RWPE2 (cell line): ENCODE results near the gene SP140L.

Experiments
- ATAC-seq: fragments of 200-7000 bp; cut with Tn5 transposase; 3 replicates; pipeline ENCODE4 v1.9.1; 2021; ENCODE audit warnings: low read depth
- DNase-seq: peaks from one replicate; pipeline ENCODE4 v3.0.0-alpha.2; 2020; ENCODE audit warnings: low spot score
- H3K27ac ChIP-seq: fragments of 450-650 bp; 2 replicates; pipeline ENCODE4 v1.5.1; 2017; ENCODE audit warnings: mild to moderate bottlenecking; ENCODE audit not compliant: poor library complexity, severe bottlenecking
- H3K27me3 ChIP-seq: fragments of 250-450 bp; sonication (Bioruptor Pico); 2 replicates; pipeline ENCODE4 v1.5.1; 2021; ENCODE audit warnings: mild to moderate bottlenecking, moderate library complexity; ENCODE audit not compliant: insufficient read depth, poor library complexity, severe bottlenecking
- H3K36me3 ChIP-seq: fragments of 250-450 bp; sonication (Bioruptor Pico); 2 replicates; pipeline ENCODE4 v1.5.1; 2020; ENCODE audit warnings: low read depth, mild to moderate bottlenecking, moderate library complexity
- H3K4me1 ChIP-seq: fragments of 250-450 bp; sonication (Bioruptor Pico); 2 replicates; pipeline ENCODE4 v1.5.1; 2021; ENCODE audit warnings: mild to moderate bottlenecking, moderate library complexity; ENCODE audit not compliant: insufficient read depth, poor library complexity, severe bottlenecking
- H3K4me3 ChIP-seq: fragments of 250-450 bp; sonication (Bioruptor Pico); 2 replicates; pipeline ENCODE4 v1.5.1; 2021; ENCODE audit warnings: mild to moderate bottlenecking, moderate library complexity; ENCODE audit not compliant: severe bottlenecking
- H3K9me3 ChIP-seq: fragments of 250-450 bp; sonication (Bioruptor Pico); 2 replicates; pipeline ENCODE4 v1.5.1; 2021; ENCODE audit warnings: mild to moderate bottlenecking, moderate library complexity; ENCODE audit not compliant: severe bottlenecking
- CTCF ChIP-seq: fragments of 450-650 bp; IDR thresholded peaks from one replicate; pipeline ENCODE4 v1.5.1; 2017; ENCODE audit warnings: mild to moderate bottlenecking, moderate library complexity; ENCODE audit not compliant: poor library complexity, severe bottlenecking

Gene SP140L

GRCh38 chr2:230410263-230410662 is 83.3 kb downstream of the SP140L start:
- H3K27ac ChIP-seq = no peak overlapping the region
- no peaks in the 10 kb centered on the region for H3K27me3 ChIP-seq
- TF ChIP-seq CTCF = no peak
- no peaks in the 10 kb centered on the region for H3K4me1 ChIP-seq
- no peak for DNase-seq
- no peak overlapping the region for H3K4me3 ChIP-seq
- H3K9me3 ChIP-seq = no peaks in the 10 kb centered on the region
- H3K36me3 ChIP-seq = no peaks in the 10 kb centered on the region
- ATAC-seq = no peak

GRCh38 chr2:230410861-230411569 is 84.0 kb downstream of the SP140L start:
- no peaks in the 10 kb centered on the region for H3K27me3 ChIP-seq

GRCh38 chr2:230411570-230412370 is 84.8 kb downstream of the SP140L start:
- no peaks in the 10 kb centered on the region for H3K9me3 ChIP-seq
- peak; percentile 70 for ATAC-seq
- no peaks in the 10 kb centered on the region for H3K36me3 ChIP-seq
- peak overlapping the region; percentile 35 for H3K4me3 ChIP-seq
- H3K4me1 ChIP-seq = no peaks in the 10 kb centered on the region
- no peak for DNase-seq
- peak overlapping the region; percentile 2 for H3K27ac ChIP-seq
- TF ChIP-seq CTCF = no peak
- H3K27me3 ChIP-seq = no peaks in the 10 kb centered on the region

More at GRCh38 chr2:230410861-230411569, 84.0 kb downstream of the SP140L start:
- no peak for TF ChIP-seq CTCF
- Histone ChIP-seq H3K27ac (no peak overlapping the region), H3K36me3 (no peaks in the 10 kb centered on the region), H3K4me3 (peak overlapping the region; percentile 35), H3K4me1 (no peaks in the 10 kb centered on the region), H3K9me3 (no peaks in the 10 kb centered on the region)
- DNase-seq (no peak), ATAC-seq (no peak)

- no peaks in the 10 kb centered on the region for H3K9me3 ChIP-seq
- no peak for DNase-seq
- no peaks in the 10 kb centered on the region for H3K36me3 ChIP-seq
- no peak for TF ChIP-seq CTCF
- H3K27ac ChIP-seq = peak overlapping the region; percentile 2
- peaks cover 3% of the 10 kb centered on the region for H3K4me1 ChIP-seq
- peak overlapping the region; percentile 35 for H3K4me3 ChIP-seq
- no peak for ATAC-seq
- H3K27me3 ChIP-seq = no peaks in the 10 kb centered on the region
These were observed 85.3 kb downstream of the SP140L start for GRCh38 chr2:230412371-230412711.
